HG03064 (cell line): ENCODE data around the gene BMP4.

Experiments
- ATAC-seq: cut with Tn5 transposase; IDR thresholded peaks from one replicate; pipeline ENCODE4 v1.9.1; 2021; ENCODE audit warnings: low read depth; ENCODE audit not compliant: unreplicated experiment

Gene BMP4

GRCh38 chr14:53900499-53900898, 56.1 kb downstream of the BMP4 start:
- ATAC-seq: no peak
